Neural progenitor cell (in vitro differentiated cells): ENCODE measurements around the gene ORMDL1.

Experiments
- CTCF ChIP-seq: fragments of 200-600 bp; sonication (generic); IDR thresholded peaks from 2 replicates; pipeline ENCODE4 v1.5.1; 2017; ENCODE audit warnings: antibody characterized with exemption, mild to moderate bottlenecking
- EZH2phosphoT487 ChIP-seq: fragments of 200-600 bp; sonication (generic); IDR thresholded peaks from 2 replicates; pipeline ENCODE4 v1.6.1; 2017; ENCODE audit warnings: antibody characterized with exemption

GRCh38 chr2:189826039-189826438 is 41.9 kb upstream of the ORMDL1 start:
- no peak for TF ChIP-seq CTCF
- no peak for TF ChIP-seq EZH2phosphoT487
